ENCODE data around the gene BDKRB1.
"Not testable (repeated sequence)": the region's sequence is repeated elsewhere in the genome, so short reads cannot be mapped to it uniquely, and the experiment has no call there.

BDKRB1 gene

DNA sequence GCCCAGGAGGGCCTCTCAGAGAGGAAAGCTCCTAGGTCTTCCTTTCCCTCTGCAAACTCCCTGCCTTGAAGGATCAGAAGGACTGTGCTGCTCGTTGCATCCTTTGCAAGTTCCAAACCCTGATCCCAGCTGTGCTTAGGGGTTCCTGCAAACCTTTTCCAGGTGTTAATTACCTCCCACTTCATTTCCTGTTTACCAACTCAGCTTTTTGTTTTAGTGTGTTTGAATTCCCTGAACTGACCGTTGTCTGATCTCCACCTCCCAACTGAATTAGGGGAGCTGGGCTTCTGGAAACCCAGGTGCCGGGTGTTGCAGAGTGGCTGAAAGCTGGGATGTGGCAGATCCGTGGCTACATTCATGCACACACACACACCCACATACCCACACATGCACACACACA, 20.6 kb upstream of the BDKRB1 start:
- DNase-seq: no peak

GRCh38 chr14:96237641-96238040, 18.4 kb upstream of the BDKRB1 start:
- DNase-seq: no peak

- DNase-seq: no peak
Observed at GRCh38 chr14:96238676-96239265, 17.2 kb upstream of the BDKRB1 start.

DNA sequence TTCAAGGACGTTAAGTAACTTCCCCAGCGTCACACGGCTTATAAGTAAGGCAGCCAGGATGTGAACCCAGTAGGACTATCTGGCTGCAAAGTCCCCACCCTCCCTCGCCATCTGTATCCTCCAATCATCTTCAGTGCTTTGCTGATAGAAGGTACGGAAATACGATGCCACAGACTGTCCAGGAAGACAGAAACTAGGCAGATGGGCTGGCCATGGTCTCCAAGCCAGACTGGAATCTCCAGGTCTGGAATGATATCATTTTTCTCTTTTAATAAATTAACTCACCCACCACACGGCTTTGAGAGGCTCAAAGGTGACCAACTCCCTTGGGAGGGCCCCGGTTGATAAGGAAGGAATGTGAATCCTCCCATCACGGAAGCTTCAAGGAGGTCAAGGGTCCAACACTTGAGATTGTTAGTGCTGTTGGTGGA, 16.3 kb upstream of the BDKRB1 start:
- no peak for DNase-seq

GRCh38 chr14:96240641-96241040, 15.4 kb upstream of the BDKRB1 start:
- DNase-seq: no peak

DNA sequence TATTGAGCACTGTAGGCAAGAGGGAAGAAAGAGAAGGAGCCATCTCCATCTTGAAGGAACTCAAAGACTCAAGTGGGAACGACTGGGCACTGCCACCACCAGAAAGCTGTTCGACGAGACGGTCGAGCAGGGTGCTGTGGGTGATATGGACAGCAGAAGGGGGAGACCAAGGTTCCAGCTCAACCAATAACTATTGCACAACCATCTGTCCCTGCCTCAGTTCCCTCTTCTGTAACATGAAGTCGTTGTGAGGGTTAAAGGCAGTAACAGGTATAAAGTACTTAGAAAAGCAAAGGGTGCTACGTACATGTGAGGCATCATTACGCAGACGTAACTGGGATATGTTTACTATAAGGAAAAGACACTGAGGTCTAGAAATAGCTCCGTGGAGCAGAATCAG, 13.9 kb upstream of the BDKRB1 start:
- no peak for DNase-seq

DNA sequence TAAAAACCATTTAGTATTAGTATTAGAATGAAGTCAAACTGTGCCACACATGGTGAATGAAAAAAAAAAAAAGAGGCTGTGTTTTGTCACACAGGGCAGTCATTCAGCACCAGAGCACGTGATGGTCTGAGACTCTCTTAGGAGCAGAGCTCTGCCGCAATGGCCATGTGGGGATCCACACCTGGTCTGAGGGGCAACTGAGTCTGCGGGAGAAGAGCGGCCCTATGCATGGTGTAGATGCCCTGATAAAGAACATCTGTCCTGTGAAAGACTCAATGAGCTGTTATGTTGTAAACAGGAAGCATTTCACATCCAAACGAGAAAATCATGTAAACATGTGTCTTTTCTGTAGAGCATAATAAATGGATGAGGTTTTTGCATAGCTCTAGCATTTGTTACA, 12.2 kb upstream of the BDKRB1 start:
- DNase-seq: no peak

DNA sequence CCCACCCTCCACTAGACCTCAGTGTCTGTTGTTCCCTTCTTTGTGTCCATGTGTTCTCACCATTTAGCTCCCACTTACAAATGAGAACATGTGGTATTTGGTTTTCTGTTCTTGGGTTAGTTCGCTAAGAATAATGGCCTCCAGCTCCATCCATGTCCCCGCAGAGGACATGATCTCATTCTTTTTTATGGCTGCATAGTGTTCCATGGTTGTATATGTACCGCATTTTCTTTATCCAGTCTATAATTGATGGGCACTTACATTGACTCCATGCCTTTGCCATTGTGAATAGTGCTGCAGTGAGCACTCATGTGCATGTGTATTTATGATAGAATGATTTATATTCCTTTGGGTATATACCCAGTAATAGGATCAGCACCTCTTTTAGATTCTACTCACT, 10.9 kb upstream of the BDKRB1 start:
- not testable (repeated sequence) for DNase-seq

- DNase-seq: no peak
Observed at GRCh38 chr14:96245710-96246538, 10.1 kb upstream of the BDKRB1 start.

- no peak for DNase-seq
Observed at GRCh38 chr14:96246539-96246847, 9.5 kb upstream of the BDKRB1 start.

DNA sequence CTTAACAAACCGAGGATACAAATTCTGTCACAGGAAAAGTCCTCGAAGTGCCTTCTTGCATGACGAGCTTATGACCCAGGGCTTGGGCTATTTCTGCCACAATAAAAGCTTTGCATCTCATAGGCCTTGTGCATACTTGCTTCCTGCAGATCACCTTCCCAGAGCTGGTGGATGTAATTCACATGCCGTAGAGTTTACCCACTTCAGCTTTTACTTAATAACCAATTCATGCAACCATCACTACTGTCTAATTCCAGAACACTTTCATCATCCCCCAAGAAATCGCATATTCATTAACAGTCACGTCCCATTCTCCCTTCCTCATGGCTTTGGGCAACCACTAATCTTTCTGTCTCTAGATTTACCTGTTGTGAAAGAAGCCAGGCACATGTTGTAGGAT, 9.0 kb upstream of the BDKRB1 start:
- DNase-seq: no peak

DNA sequence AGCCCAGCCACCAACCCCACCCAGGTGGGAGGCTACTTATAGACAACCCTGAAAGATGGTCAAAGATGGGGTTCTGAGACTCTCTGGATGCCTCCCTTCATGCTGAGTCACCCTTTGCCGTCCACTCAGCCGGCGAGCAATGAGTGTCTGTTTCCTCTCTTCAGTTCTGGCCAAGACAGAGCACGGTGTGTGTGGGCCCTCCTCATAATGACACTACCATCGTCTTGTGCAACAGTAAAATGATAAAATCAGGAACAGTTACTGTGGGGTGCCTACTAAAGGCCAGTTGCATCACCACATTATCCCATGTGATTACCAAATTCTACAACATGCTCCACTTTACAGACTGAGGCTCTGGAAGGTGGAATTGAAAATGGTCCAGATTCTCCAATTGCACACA, 7.0 kb upstream of the BDKRB1 start:
- no peak for DNase-seq

DNA sequence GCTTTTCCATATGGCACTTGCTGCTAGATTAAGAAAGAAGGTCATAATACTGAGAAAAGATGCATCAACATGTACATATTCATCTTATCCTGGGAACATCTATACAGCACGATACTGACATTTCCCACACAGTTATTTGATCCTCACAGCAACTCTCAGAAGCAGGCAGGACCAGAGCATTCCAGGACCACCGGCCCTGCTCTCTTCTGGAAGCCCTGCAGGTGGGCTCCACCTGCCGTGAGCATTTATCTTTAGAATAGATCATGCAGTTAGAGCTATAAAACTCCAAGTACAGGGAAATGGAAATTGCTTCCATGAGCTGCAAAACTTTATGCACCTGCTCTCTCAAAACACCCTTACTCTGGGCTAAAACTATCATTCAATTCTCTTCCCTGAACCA, 5.5 kb upstream of the BDKRB1 start:
- no peak for DNase-seq

DNA sequence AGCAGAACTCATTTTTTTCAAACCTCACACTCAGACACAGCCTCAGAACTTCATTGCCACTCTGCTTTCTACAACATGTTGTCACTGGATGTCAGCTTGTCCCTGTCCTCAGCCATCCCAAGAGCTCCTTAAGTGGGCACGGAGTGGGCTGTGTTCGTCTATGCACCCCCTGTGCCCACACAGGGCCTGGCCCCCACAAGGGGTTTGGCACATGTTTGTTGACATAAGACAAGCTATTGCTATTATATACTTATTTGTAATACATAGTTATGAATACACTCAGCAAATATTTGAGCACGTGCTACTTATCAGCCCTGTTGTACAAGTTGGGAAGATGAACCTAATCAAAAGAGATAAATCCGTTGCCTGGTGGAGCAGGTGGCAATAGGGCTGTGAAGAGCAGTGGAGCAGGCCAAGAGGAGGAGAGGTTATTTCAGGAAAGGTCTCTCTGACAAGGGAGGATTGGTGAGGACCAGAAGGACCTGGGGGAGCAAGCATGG, 4.3 kb upstream of the BDKRB1 start:
- no peak for DNase-seq

- DNase-seq: peak; percentile 34
Observed at GRCh38 chr14:96252323-96252998, 3.5 kb upstream of the BDKRB1 start.

DNA sequence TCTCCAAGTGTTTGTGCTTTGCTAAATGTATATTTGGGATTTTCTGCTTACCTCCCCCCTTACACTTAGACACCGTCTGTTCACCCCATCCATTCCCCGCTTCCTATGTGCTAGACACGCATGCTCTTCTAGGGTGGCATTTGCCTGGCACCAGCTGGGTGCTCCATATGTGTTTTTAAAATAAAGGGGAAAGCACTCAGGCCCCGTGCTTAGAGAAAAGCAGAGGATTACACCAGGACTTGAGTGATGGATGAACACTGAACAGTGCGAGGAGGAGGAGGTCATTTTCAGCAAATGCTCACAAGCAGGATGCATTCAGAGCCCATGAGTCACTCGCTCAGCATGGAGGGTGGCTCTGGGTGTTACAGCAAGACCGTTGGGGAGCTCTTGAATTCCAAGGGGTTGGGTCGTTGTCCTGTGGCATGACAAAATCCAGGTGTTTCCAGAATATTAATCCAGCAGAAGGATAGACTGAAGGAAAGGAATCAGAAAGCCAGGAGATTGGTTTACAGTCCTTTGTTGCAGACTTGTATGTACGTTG, 2.9 kb upstream of the BDKRB1 start:
- no peak for DNase-seq

DNA sequence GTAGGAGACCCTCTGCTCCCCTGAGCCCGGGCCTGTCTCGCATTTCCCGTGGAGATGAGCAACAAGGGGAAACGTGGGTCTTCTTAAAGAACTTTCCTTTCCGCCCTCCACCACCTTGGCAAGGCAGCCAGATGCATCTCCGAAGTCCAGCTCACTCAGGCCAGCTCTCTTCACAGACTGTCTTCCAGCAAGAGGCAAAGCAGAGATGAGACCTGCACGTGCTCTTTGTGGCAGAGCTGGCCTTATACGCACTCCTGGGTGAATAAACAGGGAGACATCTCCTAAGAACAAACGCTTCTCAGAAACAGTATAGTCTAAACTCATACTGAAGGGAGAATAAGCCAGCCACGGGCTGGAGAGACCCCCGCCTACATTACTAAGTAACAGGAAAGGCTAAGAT, 1.3 kb upstream of the BDKRB1 start:
- no peak for DNase-seq

DNA sequence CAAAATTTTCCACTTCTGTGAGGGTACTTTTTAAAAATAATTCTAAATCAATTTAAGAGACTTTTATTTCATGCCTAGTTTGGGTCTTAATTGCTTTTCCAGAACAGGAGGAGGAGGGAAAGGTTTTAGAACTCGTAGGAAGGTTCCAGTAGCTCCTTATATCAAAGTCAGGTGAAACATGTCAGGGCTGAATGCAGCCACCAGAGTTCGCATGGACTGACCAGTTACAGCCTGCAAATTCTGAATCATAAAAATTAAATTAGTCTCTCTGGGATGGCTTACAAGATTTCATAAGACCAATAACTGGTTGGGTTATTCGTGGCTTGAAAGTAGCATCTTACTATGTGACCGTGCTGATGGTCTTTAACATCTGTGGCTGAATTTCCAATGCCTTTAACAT, 397 bp downstream of the BDKRB1 start:
- DNase-seq: no peak

- no peak for DNase-seq
Observed at GRCh38 chr14:96257056-96257455, 1.0 kb downstream of the BDKRB1 start.

DNA sequence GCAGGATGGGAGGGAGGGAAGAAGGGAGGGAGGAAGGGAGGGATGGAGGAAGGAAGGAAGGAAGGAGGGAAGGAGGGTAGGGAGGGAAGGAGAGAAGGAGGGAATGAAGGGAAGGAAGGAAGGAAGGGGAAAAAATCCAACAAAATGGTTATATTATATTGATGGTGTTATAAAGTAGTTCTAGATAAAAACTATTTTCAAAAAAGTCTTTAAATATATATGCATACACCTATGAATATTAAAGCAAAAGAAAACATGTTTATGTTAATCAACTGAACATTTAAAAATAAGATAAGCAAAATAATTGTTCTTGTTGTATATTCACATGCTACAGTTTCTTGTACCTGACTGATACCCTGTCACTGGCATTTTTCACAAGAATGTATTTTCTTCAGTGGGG, 1.9 kb downstream of the BDKRB1 start:
- no peak for DNase-seq

- DNase-seq: no peak
Observed at GRCh38 chr14:96260341-96260821, 4.4 kb downstream of the BDKRB1 start.

- no peak for DNase-seq
Observed at GRCh38 chr14:96261053-96261452, 5.0 kb downstream of the BDKRB1 start.

GRCh38 chr14:96261772-96262655, 6.0 kb downstream of the BDKRB1 start:
- DNase-seq: no peak
